GM23338 (cell line): ENCODE results near the gene MAPK12. TPM values are rescaled to one million over a fixed set of nuclear protein-coding genes. Genes with fewer than 3 reads are reported as not detected.

Experiments
- ATAC-seq: fragments of 200-7000 bp; cut with Tn5 transposase; 3 replicates; pipeline ENCODE4 v1.9.1; 2020
- DNase-seq: peaks from one replicate; pipeline ENCODE4 v3.0.0-alpha.2; 2015; ENCODE audit warnings: low spot score
- H2AFZ ChIP-seq: fragments of 200-600 bp; sonication (generic); 2 replicates; pipeline ENCODE4 v1.8.0; 2016; ENCODE audit warnings: antibody characterized with exemption, mild to moderate bottlenecking, moderate library complexity
- H3F3A ChIP-seq: fragments of 200-600 bp; sonication (generic); replicated peaks from 2 replicates; pipeline ENCODE4 v1.8.0; 2017; ENCODE audit warnings: antibody characterized with exemption, mixed run types, low read depth
- H3K27ac ChIP-seq: fragments of 200-600 bp; sonication (generic); 2 replicates; pipeline ENCODE4 v1.6.1; 2016; ENCODE audit warnings: low read depth
- H3K27me3 ChIP-seq: fragments of 200-600 bp; sonication (generic); 2 replicates; pipeline ENCODE4 v1.8.0; 2016; ENCODE audit warnings: mild to moderate bottlenecking, mixed run types, moderate library complexity; ENCODE audit not compliant: insufficient read depth
- H3K36me3 ChIP-seq: fragments of 200-600 bp; sonication (generic); 2 replicates; pipeline ENCODE4 v1.8.0; 2016; ENCODE audit warnings: mild to moderate bottlenecking; ENCODE audit not compliant: insufficient read depth
- H3K4me1 ChIP-seq: fragments of 200-600 bp; sonication (generic); 2 replicates; pipeline ENCODE4 v1.8.0; 2016; ENCODE audit warnings: mild to moderate bottlenecking, moderate library complexity; ENCODE audit not compliant: insufficient read depth
- H3K4me2 ChIP-seq: fragments of 200-600 bp; sonication (generic); 2 replicates; pipeline ENCODE4 v1.7.1; 2017; ENCODE audit warnings: mixed run types
- H3K4me3 ChIP-seq: fragments of 200-600 bp; sonication (generic); 2 replicates; pipeline ENCODE4 v1.6.1; 2016; ENCODE audit warnings: mixed run types
- H3K79me2 ChIP-seq: fragments of 200-600 bp; sonication (generic); replicated peaks from 2 replicates; pipeline ENCODE4 v1.8.0; 2017; ENCODE audit warnings: mild to moderate bottlenecking; ENCODE audit not compliant: insufficient read depth
- H3K9me2 ChIP-seq: fragments of 200-600 bp; sonication (generic); 2 replicates; pipeline ENCODE4 v1.8.0; 2017; ENCODE audit not compliant: insufficient read depth
- H4K20me1 ChIP-seq: fragments of 200-600 bp; sonication (generic); replicated peaks from 2 replicates; pipeline ENCODE4 v1.8.0; 2017; ENCODE audit warnings: mild to moderate bottlenecking; ENCODE audit not compliant: insufficient read depth
- H3K27ac Mint-ChIP-seq: 2 replicates; pipeline ENCODE4 v1.8.0; 2020; ENCODE audit warnings: inconsistent platforms, mild to moderate bottlenecking, moderate library complexity, mixed read lengths
- H3K27me3 Mint-ChIP-seq: 3 replicates; pipeline ENCODE4 v1.8.0; 2022; ENCODE audit warnings: low read depth, mild to moderate bottlenecking, moderate library complexity, mixed read lengths, inconsistent platforms; ENCODE audit not compliant: insufficient read depth, poor library complexity
- H3K36me3 Mint-ChIP-seq: 3 replicates; pipeline ENCODE4 v1.8.0; 2021; ENCODE audit warnings: low read depth, mild to moderate bottlenecking, inconsistent platforms, moderate library complexity, mixed read lengths
- H3K4me1 Mint-ChIP-seq: 3 replicates; pipeline ENCODE4 v1.8.0; 2020; ENCODE audit warnings: mild to moderate bottlenecking, inconsistent platforms, mixed read lengths
- H3K4me3 Mint-ChIP-seq: 3 replicates; pipeline ENCODE4 v1.8.0; 2021; ENCODE audit warnings: moderate library complexity, mild to moderate bottlenecking, inconsistent platforms, mixed read lengths
- H3K9me3 Mint-ChIP-seq: 3 replicates; pipeline ENCODE4 v1.8.0; 2020; ENCODE audit warnings: moderate library complexity, mild to moderate bottlenecking, inconsistent platforms, mixed read lengths
- EZH2 ChIP-seq: fragments of 200-600 bp; sonication (generic); IDR thresholded peaks from one replicate; pipeline ENCODE4 v1.8.0; 2017; ENCODE audit warnings: antibody characterized with exemption, mild to moderate bottlenecking, low read depth; ENCODE audit not compliant: unreplicated experiment
- NANOG ChIP-seq: IDR thresholded peaks from 2 replicates; pipeline ENCODE4 v1.6.1; 2016; ENCODE audit warnings: antibody characterized with exemption, borderline replicate concordance
- POLR2AphosphoS5 ChIP-seq: IDR thresholded peaks from 2 replicates; pipeline ENCODE4 v1.6.1; 2016; ENCODE audit warnings: antibody characterized with exemption, low read depth
- STAT1 ChIP-seq: IDR thresholded peaks from one replicate; pipeline ENCODE4 v1.6.1; 2016; ENCODE audit warnings: antibody characterized with exemption; ENCODE audit not compliant: unreplicated experiment
- ZNF114 ChIP-seq: fragments of 250-450 bp; sonication (Bioruptor Pico); IDR thresholded peaks from 2 replicates; pipeline ENCODE4 v1.5.0; 2020; ENCODE audit warnings: mild to moderate bottlenecking, moderate library complexity
- ZNF331 ChIP-seq: fragments of 250-450 bp; sonication (Bioruptor Pico); IDR thresholded peaks from 2 replicates; pipeline ENCODE4 v1.5.0; 2020; ENCODE audit warnings: low read depth, mild to moderate bottlenecking, moderate library complexity
- ZNF462 ChIP-seq: fragments of 250-450 bp; sonication (Bioruptor Pico); IDR thresholded peaks from 2 replicates; pipeline ENCODE4 v1.5.0; 2020; ENCODE audit warnings: mild to moderate bottlenecking, moderate library complexity
- polyA plus RNA-seq: library from polyadenylated mRNA; unstranded; fragments of >200 nt; fragmentation: Nextera tagmentation; extraction: Ambion mirVana; gene quantifications from 2 replicates; pipeline ENCODE4 v1.2.1, GENCODE V29; 2016
- total RNA-seq: library from RNA; depleted of rRNA; stranded (reverse); fragments of >200 nt; shearing (Covaris generic); gene quantifications from 2 replicates; pipeline ENCODE4 v1.2.3, GENCODE V29; 2014
- TF ChIP-seq, protein P1 (sequence below): IDR thresholded peaks from 2 replicates; pipeline ENCODE4 v1.6.1; 2016; ENCODE audit warnings: antibody characterized with exemption
- TF ChIP-seq, protein P2 (sequence below), 2 experiments: fragments of 200-600 bp in 1 of 2; sonication (generic) in 1 of 2; conservative IDR thresholded peaks; 2 replicates each; pipeline versions ENCODE4 v1.5.1 to v1.6.1; 2016 to 2017; ENCODE audit warnings: antibody characterized with exemption in 2 of 2, low read depth in 2 of 2, mild to moderate bottlenecking in 2 of 2, moderate library complexity in 1 of 2

Gene MAPK12
- total and polyA plus RNA-seq, 2 experiments from 2014 or later: 10.4 to 26.1 TPM

DNA sequence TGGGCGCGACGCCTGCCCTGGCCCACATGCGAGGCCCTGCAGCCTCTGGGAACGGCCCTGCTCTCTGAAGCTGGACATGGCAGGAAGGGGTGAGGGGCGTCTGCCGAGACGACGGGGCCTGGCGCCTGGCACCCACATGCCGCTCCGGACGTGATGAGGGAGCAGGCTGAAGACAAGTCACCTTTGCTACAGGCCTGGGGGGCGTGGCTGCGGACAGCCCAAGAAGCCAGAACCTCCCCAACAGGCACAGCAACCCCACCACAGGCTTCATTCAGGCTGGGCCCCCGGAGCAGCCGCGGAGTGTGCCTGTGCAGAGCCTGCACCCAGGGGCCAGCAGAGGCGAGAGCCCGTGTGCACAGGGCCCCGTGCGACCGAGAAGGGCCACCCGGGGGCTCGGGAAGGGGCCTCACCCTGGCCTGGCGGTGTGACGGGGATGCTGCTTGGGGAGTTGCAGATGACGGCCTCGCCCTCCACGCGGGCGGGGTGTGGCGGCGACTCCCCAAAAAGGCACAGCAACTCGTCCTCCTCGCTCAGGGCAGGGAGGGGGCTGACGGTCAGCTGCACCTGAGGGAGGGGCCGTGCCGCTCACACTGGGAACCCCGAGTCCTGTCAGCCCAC lies 25.3 kb upstream of the MAPK12 start:
- H3K27ac Mint-ChIP-seq: no peak overlapping the region
- H3K27me3 Mint-ChIP-seq: peaks cover 5% of the 10 kb centered on the region
- Histone ChIP-seq H3K4me2 (no peak overlapping the region), H3K79me2 (peaks cover 6% of the 10 kb centered on the region), H3K4me1 (no peaks in the 10 kb centered on the region), H3K4me3 (no peak overlapping the region), H2AFZ (no peak overlapping the region), H3K27me3 (no peaks in the 10 kb centered on the region), H3K9me2 (no peaks in the 10 kb centered on the region), H3K27ac (no peak overlapping the region), H3F3A (no peaks in the 10 kb centered on the region), H4K20me1 (no peaks in the 10 kb centered on the region), H3K36me3 (no peaks in the 10 kb centered on the region)
- no peaks in the 10 kb centered on the region for H3K9me3 Mint-ChIP-seq
- no peak overlapping the region for H3K4me3 Mint-ChIP-seq
- DNase-seq (no peak), ATAC-seq (no peak)
- TF ChIP-seq, protein P1, sequence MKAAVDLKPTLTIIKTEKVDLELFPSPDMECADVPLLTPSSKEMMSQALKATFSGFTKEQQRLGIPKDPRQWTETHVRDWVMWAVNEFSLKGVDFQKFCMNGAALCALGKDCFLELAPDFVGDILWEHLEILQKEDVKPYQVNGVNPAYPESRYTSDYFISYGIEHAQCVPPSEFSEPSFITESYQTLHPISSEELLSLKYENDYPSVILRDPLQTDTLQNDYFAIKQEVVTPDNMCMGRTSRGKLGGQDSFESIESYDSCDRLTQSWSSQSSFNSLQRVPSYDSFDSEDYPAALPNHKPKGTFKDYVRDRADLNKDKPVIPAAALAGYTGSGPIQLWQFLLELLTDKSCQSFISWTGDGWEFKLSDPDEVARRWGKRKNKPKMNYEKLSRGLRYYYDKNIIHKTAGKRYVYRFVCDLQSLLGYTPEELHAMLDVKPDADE: no peak
- no peak for TF ChIP-seq ZNF462 (CRISPR knock-in tag)
- no peak for TF ChIP-seq ZNF114 (CRISPR knock-in tag)
- TF ChIP-seq, protein P2, sequence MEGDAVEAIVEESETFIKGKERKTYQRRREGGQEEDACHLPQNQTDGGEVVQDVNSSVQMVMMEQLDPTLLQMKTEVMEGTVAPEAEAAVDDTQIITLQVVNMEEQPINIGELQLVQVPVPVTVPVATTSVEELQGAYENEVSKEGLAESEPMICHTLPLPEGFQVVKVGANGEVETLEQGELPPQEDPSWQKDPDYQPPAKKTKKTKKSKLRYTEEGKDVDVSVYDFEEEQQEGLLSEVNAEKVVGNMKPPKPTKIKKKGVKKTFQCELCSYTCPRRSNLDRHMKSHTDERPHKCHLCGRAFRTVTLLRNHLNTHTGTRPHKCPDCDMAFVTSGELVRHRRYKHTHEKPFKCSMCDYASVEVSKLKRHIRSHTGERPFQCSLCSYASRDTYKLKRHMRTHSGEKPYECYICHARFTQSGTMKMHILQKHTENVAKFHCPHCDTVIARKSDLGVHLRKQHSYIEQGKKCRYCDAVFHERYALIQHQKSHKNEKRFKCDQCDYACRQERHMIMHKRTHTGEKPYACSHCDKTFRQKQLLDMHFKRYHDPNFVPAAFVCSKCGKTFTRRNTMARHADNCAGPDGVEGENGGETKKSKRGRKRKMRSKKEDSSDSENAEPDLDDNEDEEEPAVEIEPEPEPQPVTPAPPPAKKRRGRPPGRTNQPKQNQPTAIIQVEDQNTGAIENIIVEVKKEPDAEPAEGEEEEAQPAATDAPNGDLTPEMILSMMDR (conservative IDR thresholded peaks at IDR 0.05; ENCODE audit: low read depth in 2 of 2): no peak
- TF ChIP-seq NANOG: no peak
- TF ChIP-seq ZNF331 (CRISPR knock-in tag): no peak
- TF ChIP-seq POLR2AphosphoS5: no peak
- no peak for TF ChIP-seq EZH2
- no peak for TF ChIP-seq STAT1
- peaks cover 17% of the 10 kb centered on the region for H3K36me3 Mint-ChIP-seq
- no peaks in the 10 kb centered on the region for H3K4me1 Mint-ChIP-seq
